ENCODE measurements around the gene DDX25. TPM values are rescaled to one million over a fixed set of nuclear protein-coding genes. Genes with fewer than 3 reads are reported as not detected.

DDX25 gene
- total and polyA plus RNA-seq, 9 of the 15 experiments (the other 6 are each of a cell fraction or from before 2014, with no cell fraction given): not detected

DNA sequence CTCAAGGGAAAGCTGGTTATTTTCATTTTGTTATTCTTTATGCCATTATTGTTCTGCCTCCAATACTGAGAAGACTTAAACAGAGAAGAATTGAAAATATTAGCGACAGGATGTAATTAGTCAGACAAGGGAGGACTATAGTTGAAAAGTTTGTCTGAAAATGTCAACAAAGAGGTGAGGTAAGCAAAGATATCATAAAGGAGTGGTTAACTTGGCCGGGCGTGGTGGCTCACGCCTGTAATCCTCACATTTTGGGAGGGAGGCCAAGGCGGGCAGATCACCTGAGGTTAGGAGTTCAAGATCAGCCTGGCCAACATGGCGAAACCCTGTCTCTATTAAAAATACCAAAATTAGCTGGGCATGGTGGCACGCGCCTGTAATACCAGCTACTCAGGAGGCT lies 20.9 kb upstream of the DDX25 start:
- no TSS peak for BruUV-seq (replicated peaks)
- intact Hi-C loops (cut with micrococcal nuclease) (no loop called here), in situ Hi-C loops (cut with MboI) (loop anchor here (25.0 kb wide), 1 partner anchor 921 kb away; the partner anchor contains the start of gene CCDC15)
- no peak overlapping the region for H3K4me2 ChIP-seq (ENCODE audit: insufficient read depth, low read length)
- H3K4me1 ChIP-seq (replicated peaks in 1 of 2; ENCODE audit: control insufficient read depth in 2 of 2, insufficient read depth in 2 of 2, low read length in 2 of 2): peaks cover 3 to 17% of the 10 kb centered on the region in 2 experiments; a peak in 4 of 5 replicates
- ATAC-seq (no peak), DNase-seq (ENCODE audit: extremely low read depth in 1 of 4, low spot score in 3 of 4) (no peak), FAIRE-seq (no peak)
- H2AFZ ChIP-seq (ENCODE audit: low read depth, low read length): no peak overlapping the region
- no peaks in the 10 kb centered on the region for H3K9me3 ChIP-seq (replicated peaks; ENCODE audit: control insufficient read depth, insufficient read depth, low read depth, low read length)
- 32% methylated on average over 8 of the region's 8 CpGs for whole genome bisulfite sequencing (ENCODE audit: insufficient coverage, low coverage, missing lambda C conversion rate)
- POLR2A ChIA-PET: no interaction called here
- CTCF ChIA-PET (ENCODE audit: low intra/inter-chr PET ratio): no interaction called here
- no peaks in the 10 kb centered on the region for H3K36me3 ChIP-seq (ENCODE audit: control insufficient read depth, insufficient read depth, low read length)
- peaks cover 0 to 5% of the 10 kb centered on the region in 2 experiments; a peak in 2 of 5 replicates for H3K27me3 ChIP-seq (ENCODE audit: control insufficient read depth in 2 of 2, insufficient read depth in 2 of 2, low read length in 2 of 2)
- no peaks in the 10 kb centered on the region for H4K20me1 ChIP-seq (replicated peaks; ENCODE audit: control insufficient read depth, insufficient read depth, low read length)
- TF ChIP-seq NUFIP1 (IDR thresholded peaks at IDR 0.05; ENCODE audit: partially characterized antibody): no peak
- TF ChIP-seq, protein P1, sequence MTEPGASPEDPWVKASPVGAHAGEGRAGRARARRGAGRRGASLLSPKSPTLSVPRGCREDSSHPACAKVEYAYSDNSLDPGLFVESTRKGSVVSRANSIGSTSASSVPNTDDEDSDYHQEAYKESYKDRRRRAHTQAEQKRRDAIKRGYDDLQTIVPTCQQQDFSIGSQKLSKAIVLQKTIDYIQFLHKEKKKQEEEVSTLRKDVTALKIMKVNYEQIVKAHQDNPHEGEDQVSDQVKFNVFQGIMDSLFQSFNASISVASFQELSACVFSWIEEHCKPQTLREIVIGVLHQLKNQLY (CRISPR knock-in tag; conservative IDR thresholded peaks at IDR 0.05): no peak
- TF ChIP-seq GATA2 (CRISPR knock-in tag; IDR thresholded peaks at IDR 0.05): no peak
- TF ChIP-seq CBFB (CRISPR knock-in tag; IDR thresholded peaks at IDR 0.05): no peak
- TF ChIP-seq ZNF668 (CRISPR knock-in tag; IDR thresholded peaks at IDR 0.05): no peak
- no peak for TF ChIP-seq NFIX (CRISPR knock-in tag; IDR thresholded peaks at IDR 0.05; ENCODE audit: low read depth)
- no peak for TF ChIP-seq KDM1A (IDR thresholded peaks at IDR 0.05)
- TF ChIP-seq, protein P2, sequence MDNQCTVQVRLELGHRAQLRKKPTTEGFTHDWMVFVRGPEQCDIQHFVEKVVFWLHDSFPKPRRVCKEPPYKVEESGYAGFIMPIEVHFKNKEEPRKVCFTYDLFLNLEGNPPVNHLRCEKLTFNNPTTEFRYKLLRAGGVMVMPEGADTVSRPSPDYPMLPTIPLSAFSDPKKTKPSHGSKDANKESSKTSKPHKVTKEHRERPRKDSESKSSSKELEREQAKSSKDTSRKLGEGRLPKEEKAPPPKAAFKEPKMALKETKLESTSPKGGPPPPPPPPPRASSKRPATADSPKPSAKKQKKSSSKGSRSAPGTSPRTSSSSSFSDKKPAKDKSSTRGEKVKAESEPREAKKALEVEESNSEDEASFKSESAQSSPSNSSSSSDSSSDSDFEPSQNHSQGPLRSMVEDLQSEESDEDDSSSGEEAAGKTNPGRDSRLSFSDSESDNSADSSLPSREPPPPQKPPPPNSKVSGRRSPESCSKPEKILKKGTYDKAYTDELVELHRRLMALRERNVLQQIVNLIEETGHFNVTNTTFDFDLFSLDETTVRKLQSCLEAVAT (IDR thresholded peaks at IDR 0.05): no peak
- H3K4me3 ChIP-seq: no peak overlapping the region
- no peak overlapping the region for H3K9ac ChIP-seq (ENCODE audit: insufficient read depth in 1 of 2, low read depth in 2 of 2, low read length in 2 of 2)
- no peaks in the 10 kb centered on the region for H3K9me1 ChIP-seq (ENCODE audit: control insufficient read depth, insufficient read depth, low read length)
- H3K79me2 ChIP-seq (ENCODE audit: control insufficient read depth, insufficient read depth, low read length): no peaks in the 10 kb centered on the region
- no peak overlapping the region for H3K27ac ChIP-seq (ENCODE audit: extremely low read depth, low read depth, low read length)

Data from K562 (cell line).